HFFc6 (cell line): ENCODE measurements around the gene SLC35F2. TPM values are rescaled to one million over a fixed set of nuclear protein-coding genes. Genes with fewer than 3 reads are reported as not detected.

Source experiments
- DNase-seq: peaks from one replicate; pipeline ENCODE4 v3.0.0-alpha.2; 2018
- H3K27ac Mint-ChIP-seq: 2 replicates; pipeline ENCODE4 v1.8.0; 2020; ENCODE audit warnings: mild to moderate bottlenecking, mixed read lengths
- H3K27me3 Mint-ChIP-seq: 2 replicates; pipeline ENCODE4 v1.8.0; 2021; ENCODE audit warnings: mild to moderate bottlenecking, moderate library complexity, mixed read lengths; ENCODE audit not compliant: insufficient read depth
- H3K36me3 Mint-ChIP-seq: 2 replicates; pipeline ENCODE4 v1.8.0; 2021; ENCODE audit warnings: low read depth, mixed read lengths
- H3K4me1 Mint-ChIP-seq: 2 replicates; pipeline ENCODE4 v1.8.0; 2020; ENCODE audit warnings: low read depth, mixed read lengths
- H3K4me3 Mint-ChIP-seq: 2 replicates; pipeline ENCODE4 v1.8.0; 2020; ENCODE audit warnings: mild to moderate bottlenecking, moderate library complexity, mixed read lengths
- H3K9me3 Mint-ChIP-seq: 2 replicates; pipeline ENCODE4 v1.8.0; 2020; ENCODE audit warnings: mild to moderate bottlenecking, mixed read lengths
- CTCF ChIP-seq: fragments of 200-600 bp; sonication (generic); IDR thresholded peaks from 2 replicates; pipeline ENCODE4 v1.5.0; 2021; ENCODE audit warnings: antibody characterized with exemption, mild to moderate bottlenecking
- total RNA-seq, 6 experiments: library from RNA; stranded (reverse); fragmentation: NEBNext Ultra II Directional; extraction: Animal tissue kit (Norgen Biotek cat#: 25700); gene quantifications; 2 replicates in 1 of 6; 3 replicates in 5 of 6; pipeline ENCODE4 v1.2.3, GENCODE V29; 2021

Gene SLC35F2
- total RNA-seq, 6 experiments from 2014 or later: 7.0 to 9.7 (median 7.7) TPM

- peaks cover 12% of the 10 kb centered on the region; the same call in 1 of the 2 replicates for H3K4me1 Mint-ChIP-seq
- H3K27ac Mint-ChIP-seq: no peak overlapping the region
- DNase-seq: no peak
- H3K4me3 Mint-ChIP-seq: no peak overlapping the region
- no peaks in the 10 kb centered on the region for H3K9me3 Mint-ChIP-seq
- no peaks in the 10 kb centered on the region for H3K36me3 Mint-ChIP-seq
- H3K27me3 Mint-ChIP-seq: peaks cover 8% of the 10 kb centered on the region
- no peak for TF ChIP-seq CTCF
These were observed 102.0 kb downstream of the SLC35F2 start for GRCh38 chr11:107756553-107756952.

GRCh38 chr11:107752949-107753822 is 105.4 kb downstream of the SLC35F2 start:
- peak; percentile 42 for DNase-seq
- no peaks in the 10 kb centered on the region; the same call in 1 of the 2 replicates for H3K27me3 Mint-ChIP-seq
- no peaks in the 10 kb centered on the region for H3K36me3 Mint-ChIP-seq
- peaks cover 12% of the 10 kb centered on the region; the same call in 1 of the 2 replicates for H3K4me1 Mint-ChIP-seq
- H3K27ac Mint-ChIP-seq: peak overlapping the region; percentile 44; the same call in 1 of the 2 replicates
- H3K9me3 Mint-ChIP-seq: no peaks in the 10 kb centered on the region
- H3K4me3 Mint-ChIP-seq: no peak overlapping the region
- no peak for TF ChIP-seq CTCF

- no peak overlapping the region for H3K27ac Mint-ChIP-seq
These were observed 106.1 kb downstream of the SLC35F2 start for GRCh38 chr11:107752508-107752907.

GRCh38 chr11:107751082-107751481 is 107.5 kb downstream of the SLC35F2 start:
- H3K36me3 Mint-ChIP-seq: no peaks in the 10 kb centered on the region
- peaks cover 12% of the 10 kb centered on the region; the same call in 1 of the 2 replicates for H3K4me1 Mint-ChIP-seq
- H3K27ac Mint-ChIP-seq: no peak overlapping the region
- DNase-seq: no peak
- H3K27me3 Mint-ChIP-seq: no peaks in the 10 kb centered on the region; the same call in 1 of the 2 replicates
- no peaks in the 10 kb centered on the region for H3K9me3 Mint-ChIP-seq
- TF ChIP-seq CTCF: no peak
- H3K4me3 Mint-ChIP-seq: no peak overlapping the region

More at GRCh38 chr11:107752508-107752907, 106.1 kb downstream of the SLC35F2 start:
- H3K9me3 Mint-ChIP-seq: no peaks in the 10 kb centered on the region
- H3K27me3 Mint-ChIP-seq: no peaks in the 10 kb centered on the region; the same call in 1 of the 2 replicates
- TF ChIP-seq CTCF: no peak
- H3K4me3 Mint-ChIP-seq: no peak overlapping the region
- H3K36me3 Mint-ChIP-seq: no peaks in the 10 kb centered on the region
- no peak for DNase-seq
- peaks cover 12% of the 10 kb centered on the region; the same call in 1 of the 2 replicates for H3K4me1 Mint-ChIP-seq

GRCh38 chr11:107750313-107750712 is 108.3 kb downstream of the SLC35F2 start:
- no peak for DNase-seq
- Mint-ChIP-seq H3K4me3 (no peak overlapping the region), H3K36me3 (no peaks in the 10 kb centered on the region), H3K9me3 (no peaks in the 10 kb centered on the region), H3K4me1 (peaks cover 12% of the 10 kb centered on the region; the same call in 1 of the 2 replicates), H3K27me3 (no peaks in the 10 kb centered on the region; the same call in 1 of the 2 replicates), H3K27ac (no peak overlapping the region)
- no peak for TF ChIP-seq CTCF
